Activated naive CD4-positive, alpha-beta T cell (primary cell): ENCODE measurements around the gene PPP2R5C.

Source experiments
- DNase-seq, 4 experiments: peaks; one replicate each; lab custom pipeline; 2025; lab: John Stamatoyannopoulos, UW

The PPP2R5C gene

DNA sequence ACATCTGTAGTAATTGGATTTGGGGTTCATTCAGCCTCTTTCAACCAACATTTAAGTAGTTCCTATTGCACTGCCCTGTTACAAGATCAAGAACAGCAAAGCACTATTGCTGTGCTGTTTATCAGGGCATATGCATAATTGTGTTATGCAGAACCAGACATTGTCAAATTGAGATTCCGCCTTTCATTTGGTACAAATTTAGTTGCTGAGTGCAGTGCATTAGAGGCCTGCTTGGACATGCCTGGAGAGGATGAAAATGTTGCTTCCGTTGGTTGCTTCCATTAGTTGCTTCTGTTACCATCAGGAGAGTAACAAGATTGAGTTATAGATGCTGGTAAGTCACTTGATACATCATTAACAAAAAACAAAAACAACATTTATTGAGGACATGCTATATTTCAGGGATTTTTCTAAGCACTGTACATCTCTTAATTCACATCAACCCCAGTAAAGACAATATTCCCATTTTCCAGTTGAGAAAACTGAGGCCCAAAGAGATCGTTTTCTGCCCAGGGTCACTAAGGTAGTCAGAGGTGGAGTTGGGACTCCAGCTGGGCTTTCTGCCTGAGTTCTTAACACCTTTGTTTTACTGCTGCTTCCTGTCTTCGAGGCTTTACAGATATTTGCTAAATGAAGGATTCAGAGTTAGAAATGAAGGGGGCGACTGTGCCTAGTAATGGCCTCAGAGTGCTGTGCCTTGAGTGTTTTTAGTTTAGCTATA lies 79.3 kb downstream of the PPP2R5C start:
- no peak for DNase-seq

DNA sequence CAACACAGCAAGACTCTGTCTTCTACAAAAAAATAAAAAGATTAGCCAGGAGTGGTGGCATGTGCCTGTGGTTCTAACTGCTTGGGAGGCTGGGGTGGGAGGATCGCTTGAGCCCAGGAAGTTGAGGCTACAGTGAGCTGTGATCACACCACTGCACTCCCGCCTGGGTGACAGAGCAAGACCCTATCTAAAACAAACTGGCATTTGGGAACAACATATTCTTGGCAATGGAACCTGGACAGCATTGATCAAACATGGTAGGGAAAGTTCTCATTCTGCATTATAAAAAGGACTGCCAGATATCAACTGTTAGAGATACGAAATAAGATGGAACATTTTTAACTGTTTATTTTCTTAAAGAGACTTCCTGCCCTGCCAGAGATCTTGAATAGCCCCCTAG lies 81.5 kb downstream of the PPP2R5C start:
- no peak for DNase-seq

DNA sequence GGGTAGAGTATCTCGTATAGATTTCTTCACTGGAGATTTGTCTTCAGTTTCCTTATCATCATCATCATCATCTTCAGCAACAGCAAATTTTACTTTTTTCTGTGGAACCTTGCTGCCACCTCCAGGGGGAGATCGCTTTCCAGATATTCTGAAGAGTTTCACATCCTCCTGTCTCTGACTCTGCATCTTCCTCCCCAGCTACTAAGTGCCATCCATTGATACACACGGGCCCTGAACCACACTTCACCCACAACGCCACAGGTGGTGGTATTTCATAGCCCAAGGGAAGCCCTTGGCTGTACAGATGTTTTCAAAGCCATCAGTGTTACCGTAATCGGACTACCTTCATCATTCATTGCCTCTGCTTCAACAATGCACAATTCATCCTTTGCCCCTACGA lies 82.2 kb downstream of the PPP2R5C start:
- DNase-seq = no peak

DNA sequence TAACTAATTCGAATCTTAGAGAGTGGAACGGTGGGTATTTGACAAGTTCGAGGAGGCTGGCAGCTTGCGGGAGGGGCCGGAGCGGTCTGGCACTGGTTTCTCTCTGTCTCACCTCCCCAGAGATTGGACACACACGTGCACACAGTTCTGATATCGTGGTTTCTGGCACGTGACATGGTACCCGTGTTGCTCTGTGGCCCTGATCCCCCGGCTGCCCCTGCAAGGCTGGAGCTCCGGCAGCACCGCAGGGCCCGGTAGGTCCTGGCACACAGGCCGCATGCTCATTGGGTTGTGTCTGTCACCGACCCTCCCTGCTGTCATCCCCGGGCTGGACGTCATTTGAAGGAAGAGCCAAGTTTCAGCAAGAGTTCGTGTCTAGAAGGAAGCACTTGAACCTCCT lies 82.7 kb downstream of the PPP2R5C start:
- DNase-seq = no peak

DNA sequence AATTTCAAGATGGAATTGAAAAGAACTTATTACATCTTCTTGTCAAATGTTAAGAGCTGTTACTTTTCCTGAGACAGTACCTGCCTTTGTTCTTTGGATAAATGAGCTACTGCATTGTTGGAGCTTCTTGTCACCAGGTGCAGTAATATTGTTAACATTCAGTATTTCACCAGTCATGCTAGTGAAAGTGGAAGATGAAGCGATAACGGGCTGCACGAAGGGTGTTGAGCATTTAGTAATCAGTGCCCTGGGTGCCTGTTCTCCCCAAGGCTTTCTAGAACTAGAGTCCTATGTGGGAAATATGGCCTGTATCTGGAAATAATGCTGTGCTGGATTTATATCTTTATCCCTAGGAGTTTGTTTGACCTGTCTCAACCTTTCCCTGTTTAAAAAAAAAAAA lies 83.2 kb downstream of the PPP2R5C start:
- DNase-seq = no peak

DNA sequence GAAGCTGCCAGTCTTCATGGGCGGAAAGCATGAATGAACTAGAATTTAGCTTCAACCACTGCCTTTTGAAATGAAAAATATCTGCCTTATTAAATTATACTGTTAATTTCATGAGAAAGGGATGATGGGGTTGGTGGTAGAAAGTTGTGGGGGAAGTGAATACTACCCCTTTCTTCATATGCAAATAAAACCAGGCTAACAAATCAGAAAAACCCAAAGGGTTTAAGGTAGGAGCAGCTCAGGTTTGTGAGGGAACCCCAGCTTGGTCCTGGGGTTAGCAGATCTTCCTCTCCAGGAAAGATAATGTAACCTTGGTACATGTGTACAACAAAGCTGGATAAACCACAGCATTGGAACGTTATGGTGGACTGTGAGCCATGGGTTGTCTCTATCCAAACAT lies 84.0 kb downstream of the PPP2R5C start:
- DNase-seq = no peak

DNA sequence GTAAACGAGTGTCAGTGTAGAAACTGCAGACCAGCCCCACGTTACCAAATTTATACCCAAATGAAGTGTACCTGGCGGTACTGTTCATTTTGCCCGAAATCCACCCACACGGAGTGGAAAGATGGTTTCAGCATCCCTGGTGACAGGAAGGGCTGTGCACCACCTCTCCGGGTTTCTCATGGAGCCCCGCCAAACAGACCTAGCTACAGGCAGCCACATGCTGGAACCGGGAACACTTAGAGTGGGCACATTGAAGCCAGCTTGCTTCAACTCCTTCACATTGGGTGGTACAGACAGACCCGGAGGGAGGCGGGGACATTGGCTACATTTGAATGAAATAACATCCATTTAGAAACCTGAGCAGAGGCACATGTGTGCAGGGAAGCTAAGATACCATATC lies 84.4 kb downstream of the PPP2R5C start:
- no peak for DNase-seq

DNA sequence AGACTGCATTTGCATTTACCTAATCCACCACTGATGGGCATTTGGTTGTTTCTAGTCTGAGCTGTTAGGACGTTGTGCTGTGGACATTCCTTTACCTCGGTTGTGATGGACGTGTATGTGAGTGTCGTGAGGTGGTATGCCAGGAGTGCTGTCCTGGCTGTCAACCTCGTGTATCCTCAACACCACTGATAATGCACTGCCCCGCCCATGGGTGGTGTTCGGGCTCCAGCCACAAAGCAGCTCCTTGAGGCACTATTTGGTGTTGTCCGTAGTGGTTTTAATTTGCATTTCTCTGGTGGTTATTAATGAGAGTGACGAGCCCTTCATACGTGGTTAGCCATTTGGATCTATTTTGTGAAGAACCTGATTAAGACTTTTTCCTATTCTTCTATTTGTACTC lies 87.6 kb downstream of the PPP2R5C start:
- DNase-seq = no peak

DNA sequence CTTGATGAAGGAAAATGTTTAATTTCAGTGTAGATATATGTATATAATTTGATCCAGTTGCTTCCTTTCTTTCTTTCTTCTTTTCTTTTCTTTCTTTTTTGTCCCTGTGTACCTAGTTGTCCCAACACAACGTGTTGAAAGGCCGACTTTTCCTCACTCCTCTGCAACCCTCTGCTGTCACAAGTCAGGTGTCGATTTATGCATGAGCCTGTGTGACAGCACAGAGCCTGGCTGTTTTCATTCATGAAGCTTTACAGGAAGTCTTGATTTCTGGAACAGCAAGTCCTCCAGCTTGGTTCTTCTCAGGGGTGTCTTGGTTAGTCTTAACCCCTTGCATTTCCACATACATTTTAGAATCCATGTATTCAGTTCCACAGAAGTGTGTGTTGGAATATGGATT lies 88.1 kb downstream of the PPP2R5C start:
- no peak for DNase-seq

DNA sequence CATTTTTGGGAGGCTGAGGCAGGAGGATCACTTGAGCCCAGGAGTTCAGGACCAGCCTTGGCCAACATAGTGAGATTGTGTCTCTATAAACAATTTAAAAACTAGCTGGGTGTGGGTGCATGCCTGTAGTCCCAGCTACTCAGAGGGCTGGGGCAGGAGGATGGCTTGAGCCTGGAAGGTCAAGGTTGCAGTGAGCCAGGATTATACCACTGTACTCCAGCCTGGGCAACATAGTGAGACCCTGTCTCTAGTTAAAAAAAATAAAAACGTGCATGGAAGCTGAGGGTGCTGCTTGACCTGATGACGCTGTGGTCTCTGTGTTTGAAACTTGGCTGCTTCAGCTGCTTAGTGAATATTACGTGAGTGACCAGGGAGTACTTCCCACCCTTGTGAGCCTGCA lies 89.7 kb downstream of the PPP2R5C start:
- no peak for DNase-seq

DNA sequence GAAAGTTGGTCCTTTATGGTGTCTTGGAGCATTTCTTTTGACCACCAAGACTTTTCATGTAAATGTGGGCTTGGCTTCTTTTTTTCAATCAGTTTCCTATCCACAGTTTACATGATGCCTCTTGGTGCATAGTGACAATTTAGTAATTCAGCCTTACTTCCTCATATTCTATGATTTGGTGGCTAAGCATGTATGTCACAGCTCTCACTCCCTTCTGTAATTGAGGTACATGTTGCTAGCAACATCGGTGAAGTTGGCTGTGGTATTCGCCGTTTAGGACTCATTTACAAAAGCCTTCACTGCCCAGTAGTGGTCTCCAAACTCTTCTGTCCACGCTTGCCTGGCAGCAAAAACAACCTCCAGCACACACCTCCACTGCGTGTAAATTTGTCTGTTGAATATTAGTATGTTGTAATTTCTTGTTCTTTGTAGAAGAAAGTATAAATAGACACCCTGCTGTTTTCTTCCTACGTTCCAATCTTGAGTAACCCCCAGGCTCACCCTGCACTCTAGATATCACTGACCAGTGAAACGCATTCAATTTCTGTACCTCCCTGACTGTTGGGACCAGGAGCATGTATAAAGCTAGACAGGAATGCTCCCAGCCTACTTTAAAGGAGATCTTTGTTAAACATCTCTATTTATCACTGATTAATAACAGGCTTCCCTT lies 90.4 kb downstream of the PPP2R5C start:
- no peak for DNase-seq

DNA sequence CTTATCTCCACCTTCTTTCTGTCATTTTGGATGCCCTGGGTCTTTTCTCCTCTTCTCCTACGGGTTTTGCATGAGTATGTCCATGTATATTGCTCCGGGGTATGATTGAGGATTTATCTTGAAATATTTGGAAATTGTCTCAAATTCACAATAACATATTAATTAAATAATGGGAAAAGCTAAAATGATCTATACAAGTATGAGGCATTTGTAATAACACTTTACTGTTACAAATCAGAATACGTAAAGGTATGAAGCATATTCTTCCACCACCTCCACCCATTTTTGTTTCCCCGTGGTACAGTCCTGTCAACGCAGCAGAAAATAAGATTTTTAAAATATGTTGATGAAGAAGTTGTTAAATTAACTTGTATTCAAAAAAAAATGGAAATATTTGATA lies 91.3 kb downstream of the PPP2R5C start:
- no peak for DNase-seq

DNA sequence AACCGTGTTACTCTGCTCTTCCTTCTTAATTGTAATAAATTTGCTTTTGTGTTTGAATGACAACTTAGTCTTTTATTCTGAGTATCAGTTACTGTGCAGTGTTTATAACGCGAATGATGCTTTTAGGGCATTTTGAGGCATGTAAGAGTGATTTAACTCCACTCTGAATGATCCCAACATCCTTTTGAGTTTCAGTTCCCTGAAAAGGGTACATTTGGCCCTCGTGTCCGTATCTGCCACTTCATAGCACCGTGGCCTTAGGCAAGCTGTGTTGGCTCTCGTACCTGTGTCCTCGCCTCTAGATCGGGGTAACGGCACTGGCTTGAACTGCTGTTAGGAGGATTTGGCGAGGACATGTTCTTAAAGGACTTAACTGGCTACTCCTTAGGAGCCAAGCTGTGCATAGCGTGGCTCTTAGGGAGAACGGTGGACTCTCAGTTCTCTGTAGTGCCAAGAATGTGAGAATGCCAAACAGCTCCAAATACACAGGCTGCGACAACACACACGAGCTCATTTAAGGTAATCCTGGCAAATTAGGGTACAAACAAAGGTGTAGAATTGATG lies 92.0 kb downstream of the PPP2R5C start:
- DNase-seq = no peak

DNA sequence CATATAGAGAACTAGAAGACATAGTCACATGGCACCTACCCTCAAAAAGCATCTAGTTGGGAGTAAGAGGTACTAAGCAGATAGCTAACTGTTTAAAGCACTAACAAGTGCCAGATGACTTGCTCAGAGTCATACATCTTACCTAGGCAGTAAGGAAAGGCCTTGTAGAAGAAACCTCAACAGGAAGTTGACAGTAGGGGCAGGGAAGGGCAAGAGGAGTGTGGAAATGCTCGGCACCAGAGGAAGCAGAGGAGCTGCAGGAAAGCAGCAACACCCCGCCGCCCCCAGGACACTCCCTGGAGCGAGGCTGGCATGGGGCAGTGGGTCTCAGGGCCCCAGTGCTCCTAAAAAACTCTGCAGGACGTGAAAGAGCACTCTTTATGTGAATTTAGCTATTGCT lies 92.9 kb downstream of the PPP2R5C start:
- DNase-seq = no peak

DNA sequence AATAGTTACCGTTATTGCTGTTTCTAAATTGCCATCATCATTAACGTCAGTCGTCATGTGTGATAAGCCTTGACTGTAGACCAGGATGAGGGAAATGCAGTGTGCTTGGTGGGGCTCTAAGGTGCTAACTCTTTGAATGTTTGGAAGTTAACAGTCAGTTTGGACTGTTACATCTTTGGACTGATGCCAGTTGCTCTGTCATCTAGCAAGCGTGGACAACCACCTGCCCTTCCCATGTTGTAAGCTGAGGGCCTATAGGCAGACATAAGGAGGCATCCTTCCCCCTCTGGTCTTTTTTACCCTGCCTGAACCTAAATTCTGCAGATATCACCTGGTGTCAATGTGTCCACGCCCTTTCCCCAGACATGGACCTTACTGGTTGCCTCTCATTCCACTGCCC lies 94.4 kb downstream of the PPP2R5C start:
- DNase-seq = no peak

DNA sequence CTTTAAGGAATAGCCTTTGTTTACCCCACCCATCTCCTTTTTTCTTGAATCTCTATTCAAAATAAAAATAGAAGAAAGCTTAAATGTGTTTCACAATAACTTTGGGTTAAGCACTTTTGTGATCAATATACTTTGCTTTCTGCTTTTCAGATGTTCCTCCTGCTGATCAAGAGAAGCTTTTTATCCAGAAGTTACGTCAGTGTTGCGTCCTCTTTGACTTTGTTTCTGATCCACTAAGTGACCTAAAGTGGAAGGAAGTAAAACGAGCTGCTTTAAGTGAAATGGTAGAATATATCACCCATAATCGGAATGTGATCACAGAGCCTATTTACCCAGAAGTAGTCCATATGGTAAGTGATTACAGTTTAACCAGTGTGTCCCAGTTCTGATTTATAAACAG lies 95.0 kb downstream of the PPP2R5C start:
- DNase-seq = no peak

DNA sequence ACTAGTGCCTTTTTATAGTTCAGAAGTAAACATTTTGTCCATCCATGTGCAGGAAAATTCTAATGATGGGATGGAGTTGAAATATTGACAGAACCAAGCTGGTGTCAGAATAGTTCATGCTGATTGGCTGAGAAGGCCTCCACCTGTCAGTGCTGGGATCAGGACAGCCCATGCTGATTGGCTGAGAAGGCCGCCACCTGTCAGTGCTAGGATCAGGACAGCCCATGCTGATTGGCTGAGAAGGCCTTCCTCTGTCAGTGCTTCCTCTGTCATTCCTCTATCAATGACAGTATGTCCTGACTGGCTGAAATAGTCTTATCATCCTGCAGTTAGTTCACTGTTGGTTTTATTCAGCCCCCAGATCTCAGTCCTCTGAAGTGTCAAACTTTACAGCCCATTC lies 95.7 kb downstream of the PPP2R5C start:
- DNase-seq = no peak

DNA sequence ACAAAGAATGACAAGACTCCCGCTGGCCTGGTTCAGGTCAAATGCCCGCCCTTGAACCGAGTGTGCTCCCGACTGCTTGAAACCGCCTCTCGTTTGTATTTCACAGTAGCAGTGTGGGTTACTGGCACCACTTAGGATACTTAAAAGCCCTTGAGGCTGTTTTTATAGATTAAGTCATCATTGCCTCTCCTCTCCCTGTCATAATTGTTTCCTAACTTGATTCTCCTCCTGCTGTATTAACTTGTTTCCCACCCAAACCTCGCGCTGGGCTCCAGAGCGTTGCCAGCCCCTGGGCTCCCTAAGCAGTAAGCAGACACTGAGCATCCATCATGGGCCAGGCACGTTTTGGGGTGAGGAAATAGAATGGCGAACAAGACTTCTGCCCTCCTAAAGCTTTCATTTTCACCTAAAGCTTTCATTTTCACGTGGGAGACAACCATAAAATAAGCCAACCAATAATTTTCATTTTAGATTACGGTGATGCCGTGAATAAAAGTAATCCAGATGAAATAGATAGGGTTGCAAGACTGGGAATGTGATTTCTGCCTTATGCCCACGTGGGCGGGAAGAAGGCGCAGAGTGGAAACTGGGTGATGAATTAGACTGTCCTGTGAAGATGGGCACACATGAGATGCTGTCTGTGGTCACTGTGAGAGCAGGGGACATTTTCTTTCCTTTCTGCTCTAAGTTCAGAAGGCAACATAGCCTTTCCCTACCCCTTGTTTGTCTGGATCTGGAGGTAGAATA lies 97.5 kb downstream of the PPP2R5C start:
- DNase-seq = no peak

DNA sequence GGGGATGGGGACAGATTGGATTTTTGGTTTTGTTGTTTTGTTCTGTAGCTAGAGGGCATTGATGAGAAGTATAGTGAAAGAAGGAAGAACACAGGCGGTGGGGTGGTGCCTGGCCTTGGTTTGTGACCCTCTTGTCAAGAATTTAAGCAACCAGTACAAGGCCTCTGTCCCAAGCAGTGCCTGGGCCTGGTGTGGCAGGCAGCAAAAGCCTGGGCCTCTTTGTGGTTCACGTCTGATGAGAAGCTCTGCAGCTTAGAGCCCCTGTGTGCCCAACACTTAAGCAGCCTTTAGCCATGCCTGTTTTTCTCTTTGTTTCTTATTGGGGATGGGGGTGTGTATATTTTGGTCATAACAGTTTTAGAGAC lies 98.0 kb downstream of the PPP2R5C start:
- no peak for DNase-seq

DNA sequence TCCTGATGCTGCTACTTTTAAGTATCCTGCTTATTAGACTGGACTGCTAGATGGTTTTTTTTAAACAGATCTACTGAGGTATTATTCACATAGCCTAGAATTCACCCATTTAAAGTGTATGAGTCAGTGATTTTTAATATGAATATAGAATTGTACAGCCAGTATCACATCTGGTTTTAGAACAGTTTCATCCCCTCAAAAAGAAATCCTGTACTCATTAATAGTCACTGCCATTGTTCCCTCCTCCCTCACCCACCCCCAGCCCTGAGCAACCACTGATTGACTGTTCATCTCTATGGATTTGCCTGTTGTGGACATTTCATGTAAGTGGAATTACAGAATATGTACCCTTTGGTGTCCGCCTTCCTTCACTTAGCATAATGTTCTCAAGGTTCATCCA lies 98.4 kb downstream of the PPP2R5C start:
- DNase-seq = no peak

DNA sequence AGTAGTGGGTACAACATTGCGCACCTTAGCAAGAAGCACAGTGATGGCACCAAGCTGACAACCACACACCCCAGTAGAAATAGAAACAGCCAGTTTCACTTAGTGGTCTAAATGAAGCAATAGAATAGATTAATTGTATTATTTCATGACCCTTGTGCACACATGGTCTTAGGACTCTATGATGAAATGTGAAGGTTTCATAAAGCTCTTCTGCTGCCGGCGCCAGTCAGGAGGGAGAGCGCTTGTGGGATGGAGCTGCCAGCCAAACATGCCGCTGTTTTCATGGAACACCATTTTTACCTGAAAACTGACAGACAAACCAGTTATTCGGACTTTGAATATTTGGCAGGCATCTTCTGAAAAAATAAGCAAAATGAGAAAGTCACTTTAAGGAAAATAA lies 100.0 kb downstream of the PPP2R5C start:
- DNase-seq = no peak

DNA sequence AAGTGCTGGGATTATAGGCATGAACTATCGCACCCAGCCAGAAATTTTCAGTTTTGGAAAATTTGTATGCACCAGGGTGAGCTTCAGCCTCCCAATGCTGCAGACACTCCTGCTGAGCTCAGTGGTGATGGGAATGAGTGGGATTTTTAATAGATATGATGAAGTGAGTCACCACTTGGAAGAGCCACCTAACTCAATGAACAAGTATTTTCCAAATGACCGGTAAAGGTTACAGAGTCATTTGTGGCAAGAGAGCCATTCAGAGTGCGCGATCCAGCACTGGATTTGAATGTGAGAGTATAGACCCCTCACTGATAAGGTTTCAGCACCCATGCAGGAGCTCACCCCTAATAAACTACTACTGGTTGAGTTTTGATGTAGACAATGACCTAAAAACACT lies 100.7 kb downstream of the PPP2R5C start:
- no peak for DNase-seq

DNA sequence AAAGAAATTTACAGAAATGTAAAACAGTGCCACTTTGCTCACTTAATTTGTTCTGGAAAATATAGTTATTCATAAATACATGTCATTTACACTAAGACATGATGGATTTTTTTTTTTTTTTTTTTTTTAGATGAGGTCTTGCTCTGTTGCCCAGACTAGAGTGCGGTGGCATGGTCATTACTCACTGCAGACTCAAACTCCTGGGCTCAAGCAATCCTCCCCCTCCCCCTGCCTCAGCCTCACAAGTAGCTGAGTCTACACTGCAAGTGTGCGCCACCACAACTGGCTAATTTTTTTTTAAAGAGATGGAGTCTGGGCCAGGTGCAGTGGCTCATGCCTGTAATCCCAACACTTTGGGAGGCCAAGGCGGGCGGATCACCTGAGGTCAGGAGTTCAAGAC lies 101.2 kb downstream of the PPP2R5C start:
- no peak for DNase-seq
